ENCODE measurements around the gene ATP8A2. TPM values are rescaled to one million over a fixed set of nuclear protein-coding genes. Genes with fewer than 3 reads are reported as not detected.

Gene ATP8A2
- total RNA-seq, 2 donors from 2014 or later = 0.10 to 0.64 TPM

- Histone ChIP-seq H3K27ac (no peak overlapping the region), H3K27me3 (no peaks in the 10 kb centered on the region), H3K9ac (ENCODE audit: low read depth in 2 of 2, low read length in 2 of 2) (no peak overlapping the region), H3K36me3 (no peaks in the 10 kb centered on the region), H3K4me3 (no peak overlapping the region), H3K9me3 (no peaks in the 10 kb centered on the region), H3K4me1 (no peaks in the 10 kb centered on the region)
- no peak for TF ChIP-seq CTCF (IDR thresholded peaks at IDR 0.05)
- intact Hi-C loops (cut with DNase I) = no loop called here
- DNase-seq = no peak
Measured at GRCh38 chr13:25882466-25883357, 510.9 kb downstream of the ATP8A2 start.

- no peak overlapping the region for H3K9ac ChIP-seq (ENCODE audit: low read depth in 2 of 2, low read length in 2 of 2)
Measured at GRCh38 chr13:25885418-25885817, 513.6 kb downstream of the ATP8A2 start.

GRCh38 chr13:25886438-25887214, 514.9 kb downstream of the ATP8A2 start:
- Histone ChIP-seq H3K9me3 (no peaks in the 10 kb centered on the region), H3K27me3 (no peaks in the 10 kb centered on the region), H3K27ac (no peak overlapping the region), H3K4me1 (no peaks in the 10 kb centered on the region), H3K36me3 (no peaks in the 10 kb centered on the region), H3K4me3 (no peak overlapping the region), H3K9ac (ENCODE audit: low read depth in 2 of 2, low read length in 2 of 2) (no peak overlapping the region)
- intact Hi-C loops (cut with DNase I) = no loop called here
- TF ChIP-seq CTCF (IDR thresholded peaks at IDR 0.05) = no peak
- no peak for DNase-seq

More at GRCh38 chr13:25885418-25885817, 513.6 kb downstream of the ATP8A2 start:
- no peaks in the 10 kb centered on the region for H3K27me3 ChIP-seq
- H3K36me3 ChIP-seq = no peaks in the 10 kb centered on the region
- H3K4me3 ChIP-seq = no peak overlapping the region
- H3K27ac ChIP-seq = no peak overlapping the region
- no peak for TF ChIP-seq CTCF (IDR thresholded peaks at IDR 0.05)
- no peak for DNase-seq
- H3K9me3 ChIP-seq = no peaks in the 10 kb centered on the region
- intact Hi-C loops (cut with DNase I) = no loop called here
- H3K4me1 ChIP-seq = no peaks in the 10 kb centered on the region

GRCh38 chr13:25887962-25888655, 516.3 kb downstream of the ATP8A2 start:
- H3K36me3 ChIP-seq = no peaks in the 10 kb centered on the region
- intact Hi-C loops (cut with DNase I) = no loop called here
- H3K9ac ChIP-seq (ENCODE audit: low read depth in 2 of 2, low read length in 2 of 2) = no peak overlapping the region
- no peak for TF ChIP-seq CTCF (IDR thresholded peaks at IDR 0.05)
- H3K27me3 ChIP-seq = no peaks in the 10 kb centered on the region
- no peaks in the 10 kb centered on the region for H3K9me3 ChIP-seq
- H3K27ac ChIP-seq = no peak overlapping the region
- no peaks in the 10 kb centered on the region for H3K4me1 ChIP-seq
- no peak overlapping the region for H3K4me3 ChIP-seq
- no peak for DNase-seq

- DNase-seq = no peak
- TF ChIP-seq CTCF (IDR thresholded peaks at IDR 0.05) = no peak
- intact Hi-C loops (cut with DNase I) = no loop called here
- H3K27me3 ChIP-seq = no peaks in the 10 kb centered on the region
- no peaks in the 10 kb centered on the region for H3K9me3 ChIP-seq
- H3K4me1 ChIP-seq = no peaks in the 10 kb centered on the region
- H3K36me3 ChIP-seq = no peaks in the 10 kb centered on the region
- H3K9ac ChIP-seq (ENCODE audit: low read depth in 2 of 2, low read length in 2 of 2) = no peak overlapping the region
- no peak overlapping the region for H3K27ac ChIP-seq
- no peak overlapping the region for H3K4me3 ChIP-seq
Measured at GRCh38 chr13:25890671-25891212, 519.0 kb downstream of the ATP8A2 start.
